ENCODE data around the gene MORN1.
"Not testable (repeated sequence)": the region's sequence is repeated elsewhere in the genome, so short reads cannot be mapped to it uniquely, and the experiment has no call there.

Gene MORN1

GRCh38 chr1:2391041-2391930 lies at the start of gene MORN1, which contains the start of gene RER1:
Gene MORN1, minus strand, starts transcription at chr1:2391554. Its CDS starts 21 bp downstream, at chr1:2391533.
Gene RER1, plus strand, starts transcription at chr1:2391841. Its CDS starts 3,950 bp downstream, at chr1:2395791.
- DNase-seq (ENCODE audit: low read depth): peak; percentile 98

GRCh38 chr1:2440346-2440745 lies 49.0 kb upstream of the MORN1 start:
- not testable (repeated sequence) for DNase-seq (ENCODE audit: low read depth)

- DNase-seq (ENCODE audit: low read depth): no peak
Measured at GRCh38 chr1:2439369-2439768, 48.0 kb upstream of the MORN1 start.

GRCh38 chr1:2438641-2439040 lies 47.3 kb upstream of the MORN1 start:
- no peak for DNase-seq (ENCODE audit: low read depth)

GRCh38 chr1:2438038-2438437 lies 46.7 kb upstream of the MORN1 start:
- no peak for DNase-seq (ENCODE audit: low read depth)

GRCh38 chr1:2437617-2438016 lies 46.3 kb upstream of the MORN1 start:
- DNase-seq (ENCODE audit: low read depth): no peak

GRCh38 chr1:2436876-2437275 lies 45.5 kb upstream of the MORN1 start:
- no peak for DNase-seq (ENCODE audit: low read depth)

- no peak for DNase-seq (ENCODE audit: low read depth)
Measured at GRCh38 chr1:2435746-2436355, 44.5 kb upstream of the MORN1 start.

GRCh38 chr1:2435091-2435490 lies 43.7 kb upstream of the MORN1 start:
- DNase-seq (ENCODE audit: low read depth): no peak

- no peak for DNase-seq (ENCODE audit: low read depth)
Measured at GRCh38 chr1:2433936-2434655, 42.7 kb upstream of the MORN1 start.

- no peak for DNase-seq (ENCODE audit: low read depth)
Measured at GRCh38 chr1:2433196-2433595, 41.8 kb upstream of the MORN1 start.

- DNase-seq (ENCODE audit: low read depth): no peak
Measured at GRCh38 chr1:2432441-2432844, 41.1 kb upstream of the MORN1 start.

- no peak for DNase-seq (ENCODE audit: low read depth)
Measured at GRCh38 chr1:2431518-2431917, 40.2 kb upstream of the MORN1 start.

- no peak for DNase-seq (ENCODE audit: low read depth)
Measured at GRCh38 chr1:2431103-2431502, 39.7 kb upstream of the MORN1 start.

GRCh38 chr1:2430592-2430973 lies 39.2 kb upstream of the MORN1 start:
- no peak for DNase-seq (ENCODE audit: low read depth)

- DNase-seq (ENCODE audit: low read depth): no peak
Measured at GRCh38 chr1:2429780-2430591, 38.6 kb upstream of the MORN1 start.

GRCh38 chr1:2428490-2428889 lies 37.1 kb upstream of the MORN1 start:
- DNase-seq (ENCODE audit: low read depth): no peak

- DNase-seq (ENCODE audit: low read depth): no peak
Measured at GRCh38 chr1:2427976-2428375, 36.6 kb upstream of the MORN1 start.

- DNase-seq (ENCODE audit: low read depth): no peak
Measured at GRCh38 chr1:2427051-2427450, 35.7 kb upstream of the MORN1 start.

- no peak for DNase-seq (ENCODE audit: low read depth)
Measured at GRCh38 chr1:2426540-2426939, 35.2 kb upstream of the MORN1 start.

GRCh38 chr1:2425892-2426291 lies 34.5 kb upstream of the MORN1 start:
- no peak for DNase-seq (ENCODE audit: low read depth)

- no peak for DNase-seq (ENCODE audit: low read depth)
Measured at GRCh38 chr1:2422523-2422922, 31.2 kb upstream of the MORN1 start.

All from stimulated activated CD4-positive, alpha-beta T cell treated with anti-CD3 and anti-CD28 coated beads, Interleukin-2, amount 100 ng/mL, for 4 hours (primary cell).